Stimulated activated CD4-positive, alpha-beta T cell treated with anti-CD3 and anti-CD28 coated beads, TNF-alpha, amount 100 ng/mL, for 24 hours (primary cell): ENCODE data around the gene EPHB1.

Experiments
- DNase-seq, 3 experiments: peaks; one replicate each; pipeline ENCODE4 v3.0.0-alpha.2; 2020; ENCODE audit warnings: low read depth in 3 of 3

Gene EPHB1

GRCh38 chr3:134849561-134849960 lies 54.5 kb downstream of the EPHB1 start:
- no peak for DNase-seq

GRCh38 chr3:134850761-134851160 lies 55.7 kb downstream of the EPHB1 start:
- DNase-seq, result no peak

- no peak for DNase-seq
Measured at GRCh38 chr3:134852132-134852531, 57.1 kb downstream of the EPHB1 start.

- DNase-seq, result no peak
Measured at GRCh38 chr3:134852893-134853351, 57.9 kb downstream of the EPHB1 start.

GRCh38 chr3:134854254-134854653 lies 59.2 kb downstream of the EPHB1 start:
- DNase-seq, result no peak

- DNase-seq, result no peak
Measured at GRCh38 chr3:134857356-134857755, 62.3 kb downstream of the EPHB1 start.

GRCh38 chr3:134857776-134858362 lies 62.8 kb downstream of the EPHB1 start:
- no peak for DNase-seq

- no peak for DNase-seq
Measured at GRCh38 chr3:134858441-134859035, 63.5 kb downstream of the EPHB1 start.

GRCh38 chr3:134859341-134859740 lies 64.3 kb downstream of the EPHB1 start:
- DNase-seq, result no peak

GRCh38 chr3:134860141-134860540 lies 65.1 kb downstream of the EPHB1 start:
- no peak for DNase-seq

- DNase-seq, result no peak
Measured at GRCh38 chr3:134863915-134864314, 68.9 kb downstream of the EPHB1 start.

- DNase-seq, result no peak
Measured at GRCh38 chr3:134864636-134865035, 69.6 kb downstream of the EPHB1 start.

GRCh38 chr3:134867277-134867676 lies 72.2 kb downstream of the EPHB1 start:
- no peak for DNase-seq

GRCh38 chr3:134869153-134869726 lies 74.2 kb downstream of the EPHB1 start:
- DNase-seq, result no peak

GRCh38 chr3:134871818-134872217 lies 76.8 kb downstream of the EPHB1 start:
- no peak for DNase-seq

GRCh38 chr3:134872440-134873388 lies 77.7 kb downstream of the EPHB1 start:
- DNase-seq, result no peak

GRCh38 chr3:134873789-134874188 lies 78.7 kb downstream of the EPHB1 start:
- no peak for DNase-seq

GRCh38 chr3:134874737-134875413 lies 79.8 kb downstream of the EPHB1 start:
- DNase-seq, result no peak

- no peak for DNase-seq
Measured at GRCh38 chr3:134876836-134877235, 81.8 kb downstream of the EPHB1 start.

GRCh38 chr3:134877788-134878187 lies 82.7 kb downstream of the EPHB1 start:
- DNase-seq, result no peak

- no peak for DNase-seq
Measured at GRCh38 chr3:134879990-134880389, 84.9 kb downstream of the EPHB1 start.

- no peak for DNase-seq
Measured at GRCh38 chr3:134880431-134880830, 85.4 kb downstream of the EPHB1 start.
